Esophagus (tissue), 2 donors: Measurements from ENCODE around the gene ERCC8. TPM values are rescaled to one million over a fixed set of nuclear protein-coding genes. Genes with fewer than 3 reads are reported as not detected.

Experiments used
- H3K27ac ChIP-seq, 2 donors: one replicate each; pipeline ENCODE4 v1.5.1; 2013; ENCODE audit warnings: low read depth in 2 of 2, mild to moderate bottlenecking in 2 of 2, inconsistent platforms in 1 of 2, low read length in 1 of 2, moderate library complexity in 1 of 2
- H3K27me3 ChIP-seq, 2 donors: one replicate each; pipeline ENCODE4 v1.6.1; 2013; ENCODE audit warnings: low read length in 2 of 2, control low read depth in 1 of 2, mild to moderate bottlenecking in 1 of 2; ENCODE audit not compliant: insufficient read depth in 2 of 2, control insufficient read depth in 1 of 2
- H3K36me3 ChIP-seq, 2 donors: one replicate each; pipeline ENCODE4 v1.6.1; 2013; ENCODE audit warnings: low read length in 1 of 2; ENCODE audit not compliant: control insufficient read depth in 2 of 2, insufficient read depth in 2 of 2
- H3K4me1 ChIP-seq, 2 donors: one replicate each; pipeline ENCODE4 v1.6.1; 2013; ENCODE audit warnings: low read length in 1 of 2; ENCODE audit not compliant: control insufficient read depth in 2 of 2, insufficient read depth in 2 of 2
- H3K4me3 ChIP-seq, 2 donors: one replicate each; pipeline ENCODE4 v1.5.1; 2013; ENCODE audit warnings: low read length in 2 of 2, mild to moderate bottlenecking in 2 of 2, low read depth in 1 of 2, moderate library complexity in 1 of 2
- H3K9me3 ChIP-seq, 2 donors: one replicate each; pipeline ENCODE4 v1.6.1; 2013; ENCODE audit warnings: mild to moderate bottlenecking in 2 of 2, low read depth in 1 of 2, low read length in 1 of 2, moderate library complexity in 1 of 2; ENCODE audit not compliant: control insufficient read depth in 2 of 2, insufficient read depth in 1 of 2
- WGBS, 2 donors: extraction: QIAGEN DNeasy Blood & Tissue Kit; methylation state at CpG; one replicate each; pipeline ENCODE4 v1.1.7; 2013; 5-methylcytosine and 5-hydroxymethylcytosine counted together
- polyA plus RNA-seq, 2 donors: library from polyadenylated mRNA; stranded (reverse); fragments of 200-250 nt; gene quantifications; one replicate each; pipeline ENCODE4 v1.2.3, GENCODE V29; 2013
- donor health status: healthy with polysubstance abuse.
- donor health status: Bipolar disorder and iron deficiency.

ERCC8 gene
- polyA plus RNA-seq, 2 donors: 2.5 to 4.2 TPM

DNA sequence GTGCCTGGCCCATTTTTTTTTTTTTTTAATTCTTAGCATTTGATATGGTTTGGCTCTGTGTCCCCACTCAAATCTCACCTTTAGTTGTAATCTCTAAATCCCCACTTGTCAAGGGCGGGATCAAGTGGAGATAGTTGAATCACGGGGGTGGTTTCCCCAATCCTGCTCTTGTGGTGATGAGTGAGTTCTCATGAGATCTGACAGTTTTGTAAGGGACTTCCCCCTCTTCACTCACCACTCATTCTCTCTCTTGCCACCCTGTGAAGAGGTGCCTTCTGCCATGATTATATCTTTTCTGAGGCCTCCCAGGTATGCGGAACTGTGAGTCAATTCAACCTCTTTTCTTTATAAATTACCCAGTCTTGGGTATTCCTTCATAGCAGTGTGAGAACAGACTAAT, 27.4 kb upstream of the ERCC8 start:
- Histone ChIP-seq H3K27me3 (no peaks in the 10 kb centered on the region), H3K4me1 (no peaks in the 10 kb centered on the region), H3K27ac (no peak overlapping the region), H3K4me3 (no peak overlapping the region), H3K36me3 (no peaks in the 10 kb centered on the region), H3K9me3 (no peaks in the 10 kb centered on the region)
- 79 to 87% methylated on average over 3 of the region's 3 CpGs for WGBS, 2 donors

GRCh38 chr5:60961685-60962084, 16.8 kb upstream of the ERCC8 start:
- no peaks in the 10 kb centered on the region for H3K27me3 ChIP-seq
- no peak overlapping the region for H3K4me3 ChIP-seq
- WGBS, 2 donors: 87% methylated on average over 2 of the region's 2 CpGs
- no peak overlapping the region for H3K27ac ChIP-seq
- H3K36me3 ChIP-seq: no peaks in the 10 kb centered on the region
- no peaks in the 10 kb centered on the region for H3K9me3 ChIP-seq
- no peaks in the 10 kb centered on the region for H3K4me1 ChIP-seq

DNA sequence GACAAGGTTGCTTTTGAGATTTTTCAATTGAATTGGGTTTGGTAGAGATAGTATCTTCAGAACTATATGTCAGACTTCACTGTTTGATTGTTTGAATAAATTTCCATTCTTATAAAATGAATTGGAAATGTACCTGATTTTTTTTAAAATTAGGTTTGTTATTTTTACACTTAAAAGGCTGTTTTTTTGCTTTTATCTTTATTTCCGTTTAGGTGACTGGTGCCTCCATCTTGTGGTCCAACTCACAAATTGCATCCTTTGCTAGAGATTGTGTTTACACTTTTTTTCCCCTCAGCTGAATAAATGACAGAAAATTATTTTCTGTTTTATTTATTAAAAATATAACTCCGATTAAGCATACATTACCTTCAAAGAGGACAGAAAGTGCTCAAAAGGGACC, 15.7 kb upstream of the ERCC8 start:
- no peak overlapping the region for H3K4me3 ChIP-seq
- no peaks in the 10 kb centered on the region for H3K36me3 ChIP-seq
- H3K4me1 ChIP-seq: no peaks in the 10 kb centered on the region
- no peak overlapping the region for H3K27ac ChIP-seq
- H3K27me3 ChIP-seq: no peaks in the 10 kb centered on the region
- 31 to 36% methylated on average over 2 of the region's 2 CpGs for WGBS, 2 donors
- H3K9me3 ChIP-seq: no peaks in the 10 kb centered on the region

DNA sequence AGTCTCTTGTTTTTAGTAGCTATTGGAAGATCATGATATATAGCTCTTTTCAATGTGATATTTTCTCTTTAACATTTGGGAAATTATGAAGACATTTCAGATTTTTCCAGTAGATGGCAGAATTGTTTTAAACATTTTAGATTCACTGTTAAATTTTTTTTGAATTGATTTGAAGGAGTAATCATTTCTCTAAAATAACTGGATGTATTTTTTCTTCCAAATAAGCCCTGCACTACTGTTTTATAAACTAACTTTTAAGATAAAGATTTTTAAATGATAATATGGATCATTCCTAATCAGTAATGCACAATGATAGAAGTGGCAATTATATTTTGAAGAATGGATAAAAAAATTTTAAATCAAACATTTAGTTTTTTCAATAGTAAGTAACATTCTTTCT, 14.3 kb upstream of the ERCC8 start:
- Histone ChIP-seq H3K4me3 (no peak overlapping the region), H3K27ac (no peak overlapping the region), H3K36me3 (no peaks in the 10 kb centered on the region), H3K27me3 (no peaks in the 10 kb centered on the region), H3K4me1 (no peaks in the 10 kb centered on the region), H3K9me3 (no peaks in the 10 kb centered on the region)

DNA sequence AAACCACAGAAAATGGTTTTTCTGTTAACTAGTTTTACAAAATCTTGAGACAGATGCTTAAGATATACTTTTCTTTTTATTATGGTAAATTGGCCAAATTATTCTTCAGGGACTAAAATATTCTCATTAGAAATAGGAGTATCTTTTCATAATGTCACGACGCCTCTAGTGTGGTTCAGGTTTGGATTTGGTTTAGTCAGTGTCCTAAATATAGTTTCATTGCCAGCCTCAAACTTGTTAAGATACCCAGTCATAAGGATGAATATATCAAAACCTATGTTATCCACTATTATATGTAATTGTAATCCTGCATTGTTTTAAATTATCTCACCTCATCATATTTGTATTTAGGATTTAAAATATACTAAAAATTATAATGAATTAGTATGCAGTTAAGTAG, 13.8 kb upstream of the ERCC8 start:
- H3K27ac ChIP-seq: no peak overlapping the region
- no peaks in the 10 kb centered on the region for H3K27me3 ChIP-seq
- H3K4me3 ChIP-seq: no peak overlapping the region
- no peaks in the 10 kb centered on the region for H3K36me3 ChIP-seq
- WGBS, 2 donors: 93% methylated on average over 2 of the region's 2 CpGs
- H3K4me1 ChIP-seq: no peaks in the 10 kb centered on the region
- H3K9me3 ChIP-seq: no peaks in the 10 kb centered on the region

GRCh38 chr5:60958088-60958487, 13.2 kb upstream of the ERCC8 start:
- Histone ChIP-seq H3K27me3 (no peaks in the 10 kb centered on the region), H3K4me3 (no peak overlapping the region), H3K27ac (no peak overlapping the region), H3K9me3 (no peaks in the 10 kb centered on the region), H3K36me3 (no peaks in the 10 kb centered on the region), H3K4me1 (no peaks in the 10 kb centered on the region)

GRCh38 chr5:60955239-60955638, 10.4 kb upstream of the ERCC8 start:
- no peak overlapping the region for H3K4me3 ChIP-seq
- H3K27ac ChIP-seq: no peak overlapping the region
- no peaks in the 10 kb centered on the region for H3K4me1 ChIP-seq
- no peaks in the 10 kb centered on the region for H3K36me3 ChIP-seq
- no peaks in the 10 kb centered on the region for H3K27me3 ChIP-seq
- 95 to 98% methylated on average over 3 of the region's 3 CpGs for WGBS, 2 donors
- no peaks in the 10 kb centered on the region for H3K9me3 ChIP-seq

DNA sequence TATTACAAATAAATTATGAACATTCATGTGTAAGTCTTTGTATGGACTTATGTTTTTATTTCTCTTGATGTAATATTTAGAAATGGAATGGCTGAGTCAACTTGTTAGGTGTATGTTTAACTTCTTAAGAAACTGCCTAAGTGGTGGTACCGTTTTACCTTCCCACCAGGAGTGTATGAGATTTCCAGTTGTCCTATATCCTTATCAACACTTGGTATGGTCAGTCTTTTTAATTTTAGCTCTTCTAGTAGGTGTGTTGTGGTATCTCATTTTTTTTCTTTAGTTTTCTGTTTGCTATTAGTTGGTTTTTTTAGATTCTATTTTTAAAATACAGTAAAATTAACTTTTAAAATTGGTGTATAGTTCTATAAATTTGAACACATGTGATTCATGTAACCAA, 3.9 kb upstream of the ERCC8 start:
- Histone ChIP-seq H3K27ac (no peak overlapping the region), H3K4me1 (no peaks in the 10 kb centered on the region), H3K4me3 (no peak overlapping the region), H3K9me3 (no peaks in the 10 kb centered on the region), H3K27me3 (no peaks in the 10 kb centered on the region), H3K36me3 (no peaks in the 10 kb centered on the region)
- 94 to 97% methylated on average over 1 of the region's 1 CpG for WGBS, 2 donors

DNA sequence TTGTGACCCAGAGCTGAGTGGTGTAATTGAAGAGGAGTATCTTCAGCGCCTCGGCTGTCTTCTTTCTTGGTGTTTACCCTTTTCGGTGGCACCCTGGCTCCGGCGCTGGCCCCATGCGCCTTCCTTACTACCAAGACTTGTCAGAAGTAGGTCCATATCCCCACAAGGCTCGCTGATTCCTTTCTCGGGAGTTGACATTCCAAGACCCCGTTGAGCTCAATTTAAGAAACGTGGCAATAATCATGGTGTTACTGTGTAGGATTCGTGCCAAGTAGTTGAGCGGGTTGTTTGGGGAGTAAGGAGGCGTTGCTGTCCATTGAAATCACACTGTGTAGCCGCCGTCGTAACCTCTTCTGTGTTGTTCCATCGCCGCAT, 930 bp upstream of the ERCC8 start:
- 1 to 3% methylated on average over 18 of the region's 18 CpGs for WGBS, 2 donors

DNA sequence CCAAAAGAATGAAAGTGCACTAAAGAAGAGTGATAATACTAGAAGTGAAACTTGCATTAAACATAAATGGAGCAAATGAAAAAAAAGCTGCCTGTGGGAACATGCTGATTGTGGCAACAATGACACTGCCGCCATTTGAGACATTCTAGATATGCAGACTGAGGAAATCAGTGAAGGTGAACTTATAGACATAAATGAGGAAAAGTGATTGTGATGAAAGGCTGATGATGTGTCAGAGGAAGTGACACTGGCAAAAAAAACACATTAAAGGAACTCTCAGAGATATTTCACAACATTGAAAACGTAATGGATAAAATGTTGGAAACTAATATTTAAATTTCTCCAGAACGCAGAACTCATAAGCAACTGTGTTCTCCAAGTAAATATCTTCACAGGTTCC, 1.2 kb downstream of the ERCC8 start:
- no peaks in the 10 kb centered on the region for H3K4me1 ChIP-seq
- no peaks in the 10 kb centered on the region for H3K27me3 ChIP-seq
- peak overlapping the region in 1 of 2 donors; percentile 74 for H3K4me3 ChIP-seq
- no peaks in the 10 kb centered on the region for H3K9me3 ChIP-seq
- H3K27ac ChIP-seq: no peak overlapping the region
- WGBS, 2 donors: 66 to 67% methylated on average over 3 of the region's 3 CpGs
- no peaks in the 10 kb centered on the region for H3K36me3 ChIP-seq

More for the DNA sequence above, 930 bp upstream of the ERCC8 start:
- Histone ChIP-seq H3K27ac (peak overlapping the region; percentile 76 to 77), H3K4me1 (no peaks in the 10 kb centered on the region), H3K4me3 (peak overlapping the region; percentile 72 to 74), H3K9me3 (no peaks in the 10 kb centered on the region), H3K36me3 (no peaks in the 10 kb centered on the region), H3K27me3 (no peaks in the 10 kb centered on the region)
